AG09319 (cell line): ENCODE measurements around the gene CDC14C.

ENCODE experiments used
- DNase-seq: peaks from one replicate; pipeline ENCODE4 v3.0.0-alpha.2; 2010; ENCODE audit warnings: low read depth; ENCODE audit errors: extremely low read depth
- CTCF ChIP-seq: IDR thresholded peaks from 2 replicates; pipeline ENCODE4 v1.5.1; 2011; ENCODE audit warnings: low read depth, mild to moderate bottlenecking, inconsistent platforms, low read length, moderate library complexity

CDC14C gene

DNA sequence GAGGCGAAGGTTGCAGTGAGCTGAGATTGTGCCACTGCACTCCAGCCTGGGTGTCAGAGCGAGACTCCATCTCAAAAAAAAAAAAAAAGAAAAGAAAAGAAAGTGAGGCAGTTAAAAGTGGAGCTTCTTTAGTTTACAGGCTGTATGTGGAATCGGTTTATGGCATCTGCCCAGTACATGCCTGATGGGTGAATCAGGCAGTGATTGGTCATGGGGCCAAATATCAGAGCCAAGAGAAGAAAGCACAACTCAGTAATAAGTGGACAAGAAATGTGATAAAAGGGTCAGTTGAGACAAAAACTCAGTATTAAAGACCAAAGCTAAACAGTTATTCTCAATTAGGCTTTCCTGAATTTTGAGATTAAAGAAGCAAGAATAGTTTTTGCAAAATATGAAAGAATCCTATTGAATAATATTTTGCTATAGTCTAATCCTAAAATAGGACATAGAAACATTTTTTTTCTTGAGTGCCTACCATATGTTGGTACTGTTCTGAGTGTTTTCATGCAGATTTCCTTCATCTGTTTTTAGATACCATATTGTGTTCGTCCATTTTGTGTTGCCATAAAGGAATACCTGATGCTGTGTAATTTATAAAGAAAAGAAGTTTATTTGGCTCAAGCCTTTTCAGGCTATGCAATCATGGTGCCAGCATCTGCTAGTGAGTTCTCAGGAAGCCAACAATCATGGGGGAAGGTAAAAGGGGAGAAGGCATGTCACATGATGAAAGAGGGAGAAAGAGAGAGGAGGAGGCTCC, 14.4 kb downstream of the CDC14C start:
- DNase-seq: peak; percentile 48
- TF ChIP-seq CTCF: no peak

GRCh38 chr7:48943279-48943990, 19.1 kb downstream of the CDC14C start:
- TF ChIP-seq CTCF: no peak
- DNase-seq: no peak

DNA sequence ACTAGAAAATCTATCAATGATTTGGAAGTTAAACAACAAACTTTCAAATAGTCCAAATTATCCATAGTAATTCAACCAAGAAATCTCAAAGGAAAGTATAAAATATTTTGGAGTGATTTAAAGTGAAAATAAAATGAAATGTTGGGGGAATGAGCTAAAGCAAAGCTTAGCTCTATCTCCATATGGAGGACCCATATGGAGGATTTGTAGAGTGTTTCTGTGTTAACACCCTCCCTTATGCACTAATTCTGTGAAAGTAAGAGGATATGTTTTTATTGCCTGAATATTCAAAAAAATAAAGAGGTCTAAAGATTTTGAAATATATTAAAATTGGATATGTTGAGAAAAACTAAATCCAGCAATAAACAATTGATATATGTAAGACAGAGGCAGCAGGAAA, 31.6 kb downstream of the CDC14C start:
- DNase-seq: no peak
- TF ChIP-seq CTCF: no peak

DNA sequence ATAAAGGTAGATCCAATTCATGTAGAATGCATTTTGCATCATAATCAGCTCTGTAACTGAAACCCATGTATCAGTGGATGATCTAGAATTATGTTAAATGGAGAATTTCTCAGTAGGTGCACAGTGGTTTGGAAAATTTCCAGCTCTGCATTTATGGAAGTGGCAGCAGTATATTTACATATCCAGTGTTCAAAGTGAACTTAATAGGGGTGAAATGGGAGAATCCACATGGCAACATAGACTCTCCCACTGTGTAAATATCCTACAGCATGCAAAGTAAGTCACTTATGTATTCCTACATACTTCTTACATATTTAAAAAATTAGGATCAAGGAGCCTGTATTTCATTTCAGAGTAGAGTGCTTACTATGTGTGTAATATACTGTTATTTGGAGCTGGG, 35.3 kb downstream of the CDC14C start:
- DNase-seq: no peak
- no peak for TF ChIP-seq CTCF

DNA sequence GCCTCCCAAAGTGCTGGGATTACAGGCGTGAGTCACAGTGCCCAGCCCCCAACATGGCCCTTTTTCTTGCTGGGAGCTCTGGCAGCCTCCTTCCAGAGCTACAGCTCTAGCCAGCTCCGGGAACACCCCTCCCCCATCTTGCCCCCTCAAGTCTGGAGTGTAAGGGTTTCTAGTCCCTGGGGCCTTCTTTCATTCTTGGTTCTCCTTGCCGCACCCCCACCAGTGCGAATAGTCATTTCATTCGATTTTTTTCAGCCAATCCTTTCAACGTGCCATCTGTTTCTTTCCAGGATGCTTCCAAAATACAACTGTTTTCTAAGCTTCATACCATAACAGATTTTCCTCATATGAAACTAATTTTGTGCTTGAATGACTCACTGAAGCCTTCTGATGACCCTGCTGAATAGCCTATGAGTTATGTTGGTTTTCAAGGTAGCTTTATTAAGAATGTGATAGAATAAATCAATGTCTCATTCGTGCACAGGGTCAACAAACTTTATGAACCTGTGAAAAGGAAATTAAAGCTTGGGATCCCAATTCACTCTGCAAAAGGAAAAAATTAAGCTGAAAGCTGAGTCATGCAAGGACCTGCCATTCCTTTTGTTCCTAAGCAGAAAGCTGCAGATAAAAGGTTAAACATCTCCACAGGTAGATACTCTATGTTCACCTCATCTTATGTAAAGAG, 38.6 kb downstream of the CDC14C start:
- no peak for TF ChIP-seq CTCF

DNA sequence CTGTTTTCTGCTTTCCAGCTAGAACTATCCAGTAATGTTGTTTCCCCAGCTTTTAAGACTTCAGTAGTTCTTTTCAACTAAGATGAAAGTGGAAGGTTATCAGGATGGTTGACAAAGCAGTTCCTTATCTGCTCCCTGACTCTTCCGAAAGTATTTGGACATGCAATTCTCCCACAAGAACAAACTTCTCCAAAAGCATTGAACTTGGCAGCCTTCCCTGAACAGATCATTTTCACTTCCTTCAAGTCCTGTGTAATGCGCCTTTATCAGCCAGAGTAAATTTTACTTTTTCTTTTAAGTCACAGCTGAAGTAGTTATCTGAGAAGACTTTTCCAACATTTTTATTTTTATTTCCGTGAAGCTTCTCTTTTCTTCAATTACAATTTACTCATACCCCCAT, 39.7 kb downstream of the CDC14C start:
- peak; percentile 30 for DNase-seq

More for the DNA sequence above, 38.6 kb downstream of the CDC14C start:
- DNase-seq: peak; percentile 48

More for the DNA sequence above, 39.7 kb downstream of the CDC14C start:
- no peak for TF ChIP-seq CTCF
